HG03280 (cell line): ENCODE measurements around the gene ZPR1.
A peak's percentile ranks its signal among the peaks of the same experiment; 100 is the strongest.
"Not testable (repeated sequence)": the region's sequence is repeated elsewhere in the genome, so short reads cannot be mapped to it uniquely, and the experiment has no call there.

Source experiments
- ATAC-seq: cut with Tn5 transposase; IDR thresholded peaks from one replicate; pipeline ENCODE4 v1.9.1; 2021; ENCODE audit warnings: mild to moderate bottlenecking, moderate library complexity; ENCODE audit not compliant: unreplicated experiment

The ZPR1 gene, protein sequence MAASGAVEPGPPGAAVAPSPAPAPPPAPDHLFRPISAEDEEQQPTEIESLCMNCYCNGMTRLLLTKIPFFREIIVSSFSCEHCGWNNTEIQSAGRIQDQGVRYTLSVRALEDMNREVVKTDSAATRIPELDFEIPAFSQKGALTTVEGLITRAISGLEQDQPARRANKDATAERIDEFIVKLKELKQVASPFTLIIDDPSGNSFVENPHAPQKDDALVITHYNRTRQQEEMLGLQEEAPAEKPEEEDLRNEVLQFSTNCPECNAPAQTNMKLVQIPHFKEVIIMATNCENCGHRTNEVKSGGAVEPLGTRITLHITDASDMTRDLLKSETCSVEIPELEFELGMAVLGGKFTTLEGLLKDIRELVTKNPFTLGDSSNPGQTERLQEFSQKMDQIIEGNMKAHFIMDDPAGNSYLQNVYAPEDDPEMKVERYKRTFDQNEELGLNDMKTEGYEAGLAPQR

DNA sequence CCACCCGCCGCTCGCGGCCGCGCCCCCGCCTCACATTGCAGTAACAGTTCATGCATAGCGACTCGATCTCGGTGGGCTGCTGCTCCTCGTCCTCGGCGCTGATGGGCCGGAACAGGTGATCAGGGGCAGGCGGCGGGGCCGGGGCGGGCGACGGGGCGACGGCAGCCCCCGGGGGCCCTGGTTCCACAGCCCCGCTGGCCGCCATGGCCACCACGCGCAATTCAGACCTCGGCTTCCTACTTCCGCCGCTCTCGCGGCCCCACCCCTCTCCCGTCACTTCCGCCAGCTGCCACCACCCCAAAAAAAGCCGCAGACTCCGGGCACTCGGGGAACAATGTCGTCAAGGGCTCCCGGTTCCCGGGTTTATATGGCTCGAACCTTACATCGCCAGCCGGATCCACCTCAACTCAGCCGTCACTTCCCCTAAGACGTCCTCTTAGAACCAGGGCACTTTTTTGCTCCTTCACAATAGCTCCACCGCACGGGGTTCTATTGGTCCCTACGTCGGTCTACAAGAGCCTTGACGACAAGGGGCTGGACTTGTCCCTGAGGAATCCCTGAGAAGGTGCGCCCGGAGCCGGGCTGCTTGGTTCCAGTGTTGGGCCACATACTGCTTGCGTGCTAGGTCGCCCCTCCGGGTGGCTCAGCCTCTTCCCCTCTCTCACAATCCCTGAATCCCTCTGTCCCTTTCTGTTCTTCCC is at the start of gene ZPR1:
Gene ZPR1, minus strand, starts transcription at position 238 of the 701 bp plus-strand sequence. Its CDS starts 33 bp downstream, at position 205.
- ATAC-seq: peak; percentile 81

DNA sequence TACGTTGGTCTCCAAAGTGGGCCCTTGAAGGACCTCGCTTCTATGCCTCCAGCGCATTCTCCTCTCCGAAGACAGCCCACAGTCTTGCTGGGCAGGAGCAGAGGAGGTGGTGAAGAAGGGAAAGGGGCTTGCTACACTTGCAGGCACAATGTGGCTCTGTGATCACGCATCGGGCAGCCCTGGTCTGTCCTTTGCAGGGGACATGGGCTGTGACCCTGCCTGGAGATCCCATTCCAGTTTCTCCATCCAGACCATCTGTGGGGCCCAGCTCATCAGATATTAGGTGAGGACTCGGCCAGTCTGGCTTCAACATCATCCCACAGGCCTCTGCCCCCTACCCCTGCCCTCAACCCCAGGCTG is 48.8 kb upstream of the ZPR1 start:
- ATAC-seq: no peak

DNA sequence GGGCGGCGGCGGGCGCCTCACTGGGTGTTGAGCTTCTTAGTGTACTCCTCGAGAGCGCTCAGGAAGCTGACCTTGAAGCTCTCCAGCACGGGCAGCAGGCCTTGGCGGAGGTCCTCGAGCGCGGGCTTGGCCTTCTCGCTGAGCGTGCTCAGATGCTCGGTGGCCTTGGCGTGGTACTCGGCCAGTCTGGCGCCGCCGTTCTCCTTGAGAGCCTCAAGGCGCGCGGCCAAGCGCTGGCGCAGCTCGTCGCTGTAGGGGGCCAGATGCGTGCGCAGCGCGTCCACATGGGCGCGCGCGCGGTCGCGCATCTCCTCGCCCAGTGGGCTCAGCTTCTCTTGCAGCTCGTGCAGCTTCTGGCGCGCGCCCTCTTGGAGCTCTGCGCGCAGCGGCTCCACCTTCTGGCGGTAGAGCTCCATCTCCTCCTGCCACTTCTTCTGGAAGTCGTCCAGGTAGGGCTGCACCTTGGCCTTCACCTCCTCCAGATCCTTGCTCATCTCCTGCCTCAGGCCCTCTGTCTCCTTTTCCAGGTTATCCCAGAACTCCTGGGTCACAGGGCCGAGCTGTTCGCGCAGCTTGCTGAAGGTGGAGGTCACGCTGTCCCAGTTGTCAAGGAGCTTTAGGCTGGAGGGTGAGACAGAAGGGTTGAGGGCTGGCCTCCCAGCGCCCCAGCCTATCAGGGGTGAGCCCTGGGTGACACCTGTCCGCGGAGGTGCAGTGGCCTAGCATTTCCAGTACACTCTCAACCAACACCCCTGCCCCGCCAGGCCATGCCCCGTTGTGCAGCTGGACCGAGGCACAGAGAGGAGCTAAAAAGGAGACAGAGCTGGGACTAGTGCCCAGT is 48.2 kb upstream of the ZPR1 start:
- ATAC-seq: peak; percentile 87

DNA sequence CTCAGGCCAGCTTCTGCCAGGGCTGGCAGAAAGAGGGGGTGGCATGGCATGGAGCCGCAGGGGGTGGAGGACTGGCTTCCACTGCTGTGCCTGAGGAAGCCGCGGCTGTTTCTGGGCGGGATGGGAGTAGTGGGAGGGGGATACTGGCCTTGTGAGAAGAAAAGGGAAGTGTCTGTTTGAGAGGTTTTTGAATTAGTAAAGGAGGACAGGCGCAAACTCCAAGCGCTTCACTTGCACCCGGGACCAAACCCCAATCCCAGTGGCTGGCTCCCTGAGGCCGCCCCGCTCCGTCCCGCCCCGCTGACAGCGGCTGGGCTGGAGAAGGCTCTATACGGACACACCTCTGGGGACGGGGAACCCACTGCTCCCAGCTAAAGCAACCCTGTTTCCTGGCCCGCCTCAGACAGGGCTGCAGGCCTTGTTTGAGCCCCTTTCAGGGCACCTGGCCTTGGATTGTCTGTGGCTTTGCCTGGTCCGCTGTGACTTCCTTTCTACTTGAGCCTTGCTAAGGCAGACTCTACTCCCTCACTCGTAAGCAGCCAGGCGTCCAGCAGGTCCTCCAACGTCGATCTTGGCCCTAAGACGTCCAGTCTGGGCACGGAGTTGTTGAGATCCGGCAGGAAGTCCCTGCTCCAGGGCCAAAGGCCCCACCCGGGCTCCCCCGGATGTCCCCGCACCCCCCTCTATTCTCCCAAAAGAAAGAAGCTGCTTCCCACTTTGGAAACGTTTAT is 47.4 kb upstream of the ZPR1 start:
- ATAC-seq: no peak

DNA sequence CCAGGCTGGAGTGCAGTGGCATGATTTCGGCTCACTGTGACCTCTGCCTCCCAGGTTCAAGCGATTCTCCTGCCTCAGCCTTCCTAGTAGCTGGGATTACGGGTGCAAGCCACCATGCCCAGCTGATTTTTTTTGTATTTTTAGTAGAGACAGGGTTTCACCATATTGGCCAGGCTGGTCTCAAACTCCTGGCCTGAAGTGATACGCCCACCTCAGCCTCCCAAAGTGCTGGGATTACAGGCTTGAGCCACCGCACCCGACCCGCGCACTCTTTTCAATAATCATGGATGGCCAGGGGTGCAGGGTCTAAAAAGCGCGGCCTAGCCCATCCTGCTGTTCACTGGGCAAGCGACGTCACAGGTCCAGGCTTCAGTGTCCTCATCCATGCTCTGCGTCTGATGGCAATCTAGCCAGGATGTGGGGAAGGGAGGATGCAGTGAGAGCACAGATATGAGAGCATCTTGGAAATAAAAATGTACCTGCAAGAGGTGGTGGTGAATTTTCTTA is 46.8 kb upstream of the ZPR1 start:
- ATAC-seq: not testable (repeated sequence)

DNA sequence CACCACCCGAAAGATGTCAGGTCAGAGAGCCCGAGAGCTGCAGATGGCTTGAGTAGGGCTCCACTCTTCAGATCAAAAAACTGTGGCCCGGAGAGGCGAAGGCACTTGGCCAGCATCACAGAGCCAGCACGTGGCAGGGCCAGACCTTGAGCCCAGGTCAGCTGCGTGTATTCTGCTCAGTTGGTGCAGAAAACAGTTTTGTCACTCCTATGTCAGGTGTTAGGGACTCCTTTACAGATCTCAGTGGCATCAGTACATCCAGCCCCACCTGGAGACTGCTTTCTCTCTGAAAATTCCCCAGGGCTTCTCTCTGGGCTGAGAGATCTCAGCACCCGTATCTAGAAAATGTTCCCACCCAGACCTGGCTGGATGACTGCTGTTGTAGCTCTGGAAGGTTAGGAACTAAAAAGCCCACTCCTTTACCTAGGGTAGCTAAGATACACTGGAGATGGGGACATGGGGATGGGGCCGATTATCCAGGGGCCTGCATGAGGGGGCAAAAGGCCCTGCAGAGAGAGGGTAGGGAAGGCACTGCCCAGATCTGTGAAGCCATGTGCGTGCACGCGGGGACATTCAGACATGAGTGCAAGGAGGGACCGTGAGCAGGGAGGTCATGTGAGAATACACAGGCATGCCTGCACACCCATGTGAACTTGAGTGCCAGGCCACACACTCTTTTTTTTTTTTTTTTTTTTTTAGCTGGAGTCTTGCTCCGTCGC is 46.2 kb upstream of the ZPR1 start:
- no peak for ATAC-seq

DNA sequence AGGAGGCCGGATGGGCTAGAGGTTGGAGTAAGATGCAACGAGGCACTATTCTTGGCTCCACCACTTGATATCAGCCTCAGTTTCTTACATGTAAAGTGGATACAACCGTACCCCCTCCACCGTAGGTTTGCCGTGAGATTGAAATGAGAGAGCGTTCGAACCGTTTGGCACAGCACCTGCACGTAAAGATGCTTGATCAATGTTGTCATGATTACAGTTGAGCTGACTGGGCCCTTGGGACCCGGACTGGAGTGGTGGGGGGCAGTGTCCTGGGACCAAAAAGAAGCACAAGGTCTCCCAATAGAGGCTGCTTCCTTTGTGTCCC is 45.6 kb upstream of the ZPR1 start:
- ATAC-seq: no peak

DNA sequence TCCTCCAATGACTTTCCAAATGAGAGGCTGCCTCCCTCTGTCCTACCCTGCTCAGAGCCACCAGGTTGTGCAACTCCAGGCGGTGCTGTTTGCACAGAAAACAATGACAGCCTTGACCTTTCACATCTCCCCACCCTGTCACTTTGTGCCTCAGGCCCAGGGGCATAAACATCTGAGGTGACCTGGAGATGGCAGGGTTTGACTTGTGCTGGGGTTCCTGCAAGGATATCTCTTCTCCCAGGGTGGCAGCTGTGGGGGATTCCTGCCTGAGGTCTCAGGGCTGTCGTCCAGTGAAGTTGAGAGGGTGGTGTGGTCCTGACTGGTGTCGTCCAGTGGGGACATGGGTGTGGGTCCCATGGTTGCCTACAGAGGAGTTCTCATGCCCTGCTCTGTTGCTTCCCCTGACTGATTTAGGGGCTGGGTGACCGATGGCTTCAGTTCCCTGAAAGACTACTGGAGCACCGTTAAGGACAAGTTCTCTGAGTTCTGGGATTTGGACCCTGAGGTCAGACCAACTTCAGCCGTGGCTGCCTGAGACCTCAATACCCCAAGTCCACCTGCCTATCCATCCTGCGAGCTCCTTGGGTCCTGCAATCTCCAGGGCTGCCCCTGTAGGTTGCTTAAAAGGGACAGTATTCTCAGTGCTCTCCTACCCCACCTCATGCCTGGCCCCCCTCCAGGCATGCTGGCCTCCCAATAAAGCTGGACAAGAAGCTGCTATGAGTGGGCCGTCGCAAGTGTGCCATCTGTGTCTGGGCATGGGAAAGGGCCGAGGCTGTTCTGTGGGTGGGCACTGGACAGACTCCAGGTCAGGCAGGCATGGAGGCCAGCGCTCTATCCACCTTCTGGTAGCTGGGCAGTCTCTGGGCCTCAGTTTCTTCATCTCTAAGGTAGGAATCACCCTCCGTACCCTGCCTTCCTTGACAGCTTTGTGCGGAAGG is 44.8 kb upstream of the ZPR1 start:
- ATAC-seq: no peak

DNA sequence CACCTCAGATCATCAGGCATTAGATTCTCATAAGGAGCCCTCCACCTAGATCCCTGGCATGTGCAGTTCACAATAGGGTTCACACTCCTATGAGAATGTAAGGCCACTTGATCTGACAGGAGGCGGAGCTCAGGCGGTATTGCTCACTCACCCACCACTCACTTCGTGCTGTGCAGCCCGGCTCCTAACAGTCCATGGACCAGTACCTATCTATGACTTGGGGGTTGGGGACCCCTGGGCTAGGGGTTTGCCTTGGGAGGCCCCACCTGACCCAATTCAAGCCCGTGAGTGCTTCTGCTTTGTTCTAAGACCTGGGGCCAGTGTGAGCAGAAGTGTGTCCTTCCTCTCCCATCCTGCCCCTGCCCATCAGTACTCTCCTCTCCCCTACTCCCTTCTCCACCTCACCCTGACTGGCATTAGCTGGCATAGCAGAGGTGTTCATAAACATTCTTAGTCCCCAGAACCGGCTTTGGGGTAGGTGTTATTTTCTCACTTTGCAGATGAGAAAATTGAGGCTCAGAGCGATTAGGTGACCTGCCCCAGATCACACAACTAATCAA is 44.0 kb upstream of the ZPR1 start:
- ATAC-seq: no peak

DNA sequence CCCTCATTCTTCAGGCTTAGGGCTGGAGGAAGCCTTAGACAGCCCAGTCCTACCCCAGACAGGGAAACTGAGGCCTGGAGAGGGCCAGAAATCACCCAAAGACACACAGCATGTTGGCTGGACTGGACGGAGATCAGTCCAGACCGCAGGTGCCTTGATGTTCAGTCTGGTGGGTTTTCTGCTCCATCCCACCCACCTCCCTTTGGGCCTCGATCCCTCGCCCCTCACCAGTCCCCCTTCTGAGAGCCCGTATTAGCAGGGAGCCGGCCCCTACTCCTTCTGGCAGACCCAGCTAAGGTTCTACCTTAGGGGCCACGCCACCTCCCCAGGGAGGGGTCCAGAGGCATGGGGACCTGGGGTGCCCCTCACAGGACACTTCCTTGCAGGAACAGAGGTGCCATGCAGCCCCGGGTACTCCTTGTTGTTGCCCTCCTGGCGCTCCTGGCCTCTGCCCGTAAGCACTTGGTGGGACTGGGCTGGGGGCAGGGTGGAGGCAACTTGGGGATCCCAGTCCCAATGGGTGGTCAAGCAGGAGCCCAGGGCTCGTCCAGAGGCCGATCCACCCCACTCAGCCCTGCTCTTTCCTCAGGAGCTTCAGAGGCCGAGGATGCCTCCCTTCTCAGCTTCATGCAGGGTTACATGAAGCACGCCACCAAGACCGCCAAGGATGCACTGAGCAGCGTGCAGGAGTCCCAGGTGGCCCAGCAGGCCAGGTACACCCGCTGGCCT is 42.5 kb upstream of the ZPR1 start:
- ATAC-seq: no peak

DNA sequence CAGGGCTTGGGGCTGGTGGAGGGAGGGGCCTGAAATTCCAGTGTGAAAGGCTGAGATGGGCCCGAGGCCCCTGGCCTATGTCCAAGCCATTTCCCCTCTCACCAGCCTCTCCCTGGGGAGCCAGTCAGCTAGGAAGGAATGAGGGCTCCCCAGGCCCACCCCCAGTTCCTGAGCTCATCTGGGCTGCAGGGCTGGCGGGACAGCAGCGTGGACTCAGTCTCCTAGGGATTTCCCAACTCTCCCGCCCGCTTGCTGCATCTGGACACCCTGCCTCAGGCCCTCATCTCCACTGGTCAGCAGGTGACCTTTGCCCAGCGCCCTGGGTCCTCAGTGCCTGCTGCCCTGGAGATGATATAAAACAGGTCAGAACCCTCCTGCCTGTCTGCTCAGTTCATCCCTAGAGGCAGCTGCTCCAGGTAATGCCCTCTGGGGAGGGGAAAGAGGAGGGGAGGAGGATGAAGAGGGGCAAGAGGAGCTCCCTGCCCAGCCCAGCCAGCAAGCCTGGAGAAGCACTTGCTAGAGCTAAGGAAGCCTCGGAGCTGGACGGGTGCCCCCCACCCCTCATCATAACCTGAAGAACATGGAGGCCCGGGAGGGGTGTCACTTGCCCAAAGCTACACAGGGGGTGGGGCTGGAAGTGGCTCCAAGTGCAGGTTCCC is 41.8 kb upstream of the ZPR1 start, which contains the start of gene APOC3:
Gene APOC3, plus strand, starts transcription at position 383 of the 659 bp plus-strand sequence. CDS start 676 bp downstream, outside the sequence.
- no peak for ATAC-seq

DNA sequence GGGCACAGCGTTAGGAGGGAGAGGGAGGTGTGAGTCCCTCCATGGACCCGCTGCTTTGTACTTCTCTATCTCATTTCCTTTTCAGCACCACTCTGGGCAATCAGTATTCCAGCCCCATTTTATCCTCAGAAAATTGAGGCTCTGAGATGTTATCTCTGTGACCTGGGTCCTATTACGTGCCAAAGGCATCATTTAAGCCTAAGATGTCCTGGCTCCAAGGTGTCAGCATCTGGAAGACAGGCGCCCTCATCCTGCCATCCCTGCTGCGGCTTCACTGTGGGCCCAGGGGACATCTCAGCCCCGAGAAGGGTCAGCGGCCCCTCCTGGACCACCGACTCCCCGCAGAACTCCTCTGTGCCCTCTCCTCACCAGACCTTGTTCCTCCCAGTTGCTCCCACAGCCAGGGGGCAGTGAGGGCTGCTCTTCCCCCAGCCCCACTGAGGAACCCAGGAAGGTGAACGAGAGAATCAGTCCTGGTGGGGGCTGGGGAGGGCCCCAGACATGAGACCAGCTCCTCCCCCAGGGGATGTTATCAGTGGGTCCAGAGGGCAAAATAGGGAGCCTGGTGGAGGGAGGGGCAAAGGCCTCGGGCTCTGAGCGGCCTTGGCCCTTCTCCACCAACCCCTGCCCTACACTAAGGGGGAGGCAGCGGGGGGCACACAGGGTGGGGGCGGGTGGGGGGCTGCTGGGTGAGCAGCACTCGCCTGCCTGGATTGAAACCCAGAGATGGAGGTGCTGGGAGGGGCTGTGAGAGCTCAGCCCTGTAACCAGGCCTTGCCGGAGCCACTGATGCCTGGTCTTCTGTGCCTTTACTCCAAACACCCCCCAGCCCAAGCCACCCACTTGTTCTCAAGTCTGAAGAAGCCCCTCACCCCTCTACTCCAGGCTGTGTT is 41.1 kb upstream of the ZPR1 start:
- ATAC-seq: no peak

DNA sequence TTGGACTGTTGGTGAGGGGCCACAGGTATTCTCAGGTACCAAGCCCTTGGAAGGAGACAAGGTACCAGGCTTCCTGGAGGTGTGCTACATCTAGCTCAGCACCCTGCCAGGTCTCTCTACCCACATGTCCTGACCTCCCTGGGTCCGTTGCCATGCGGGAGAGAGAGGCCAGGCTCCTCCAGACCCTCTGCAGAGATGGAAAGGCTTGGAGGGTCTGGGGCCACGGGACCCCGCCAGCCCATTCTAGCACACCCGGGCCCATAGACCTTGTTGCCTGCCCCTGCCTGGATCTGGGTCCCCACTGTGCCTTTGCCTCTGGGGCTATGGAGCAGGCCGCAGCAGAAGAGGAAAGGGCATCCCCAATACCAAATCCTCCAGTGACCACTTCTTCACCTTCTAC is 39.6 kb upstream of the ZPR1 start:
- ATAC-seq: no peak

DNA sequence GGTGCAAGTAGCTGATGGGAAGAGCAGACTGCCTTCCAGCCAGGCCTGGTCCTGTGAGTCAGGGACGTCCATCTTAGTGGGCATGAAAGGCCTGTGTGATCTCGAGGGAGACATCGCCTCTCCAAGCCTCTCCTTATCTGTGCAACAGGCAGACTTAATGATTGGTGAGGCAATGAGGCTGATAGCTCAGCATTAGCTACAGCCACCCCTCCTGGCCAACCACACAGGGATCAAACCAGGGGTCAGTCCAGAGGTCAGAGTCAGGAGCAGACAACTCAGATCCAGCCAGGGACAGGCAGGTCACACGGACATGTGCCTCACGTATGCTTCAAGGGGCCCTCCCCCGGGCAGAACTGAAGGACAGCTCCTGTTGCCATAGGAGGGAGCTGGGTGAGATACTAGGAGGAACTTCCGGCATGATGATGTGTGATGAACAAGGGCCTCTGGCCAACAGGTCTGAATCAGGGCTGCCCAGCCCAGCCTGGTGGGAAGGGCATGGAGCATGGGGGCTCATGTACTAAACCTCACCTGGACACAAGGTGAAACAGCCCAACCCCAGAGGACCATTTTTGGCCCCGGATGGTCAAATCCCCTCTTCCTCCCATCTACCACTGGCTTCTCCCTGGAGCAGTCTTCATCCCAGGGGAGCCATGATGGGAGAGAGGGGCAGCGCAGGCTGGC is 39.1 kb upstream of the ZPR1 start:
- no peak for ATAC-seq

DNA sequence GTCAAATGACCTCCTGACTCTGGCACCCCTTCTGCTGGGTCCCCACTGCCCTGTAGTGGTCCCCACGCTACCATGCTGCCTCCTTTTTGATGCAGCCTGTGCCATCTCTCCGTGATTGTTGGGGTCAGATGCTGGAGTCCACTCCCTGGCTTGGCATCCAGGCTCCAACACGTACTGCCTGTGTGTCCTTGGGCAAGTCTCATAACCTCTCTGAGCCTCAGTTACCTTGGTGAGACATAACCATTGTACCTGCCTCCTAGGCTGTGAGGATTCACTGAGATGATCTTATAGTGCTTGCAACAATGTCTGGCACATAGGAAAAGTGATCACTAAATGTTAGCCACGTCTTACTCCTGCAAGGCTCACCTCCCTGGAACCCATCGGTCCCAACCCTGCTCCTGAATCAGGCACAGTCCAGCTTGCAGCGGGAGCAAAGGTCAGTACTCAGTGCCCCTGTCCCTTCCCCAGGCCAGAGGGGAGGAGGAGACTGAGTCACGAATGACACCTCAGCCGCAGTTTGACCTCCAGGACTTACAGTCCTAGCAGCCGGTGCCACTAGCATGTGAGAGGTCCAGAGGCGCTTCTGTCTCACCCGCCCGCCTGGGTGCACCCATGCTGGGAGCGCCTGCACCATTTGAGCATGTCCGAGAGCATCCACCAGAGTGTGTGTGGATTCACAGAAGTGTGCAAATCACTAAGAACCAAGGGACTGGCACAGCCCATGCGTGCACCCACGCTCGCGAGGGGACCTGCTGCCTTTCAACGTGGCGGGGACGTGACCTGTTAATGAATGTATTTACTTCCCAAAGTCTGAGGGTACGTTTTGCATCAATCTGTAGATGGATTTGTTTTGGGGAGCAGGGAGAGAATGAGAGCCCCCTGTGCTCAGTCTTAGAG is 38.3 kb upstream of the ZPR1 start:
- ATAC-seq: no peak
